ENCODE measurements around the gene PIGX.

Gene PIGX

GRCh38 chr3:196771067-196771466, 58.9 kb downstream of the PIGX start:
- DNase-seq (ENCODE audit: extremely low spot score), result no peak
- no peak for TF ChIP-seq CTCF (IDR thresholded peaks at IDR 0.05; ENCODE audit: control extremely low read depth, extremely low read depth, low read depth, missing control alignments)
- POLR2A ChIA-PET, result no interaction called here
- CTCF ChIA-PET, result interaction anchor here (1.6 kb wide), 1 partner anchor 29 kb away, joined by 3 read pairs; no protein-coding TSS in a partner anchor

- TF ChIP-seq CTCF (IDR thresholded peaks at IDR 0.05; ENCODE audit: control extremely low read depth, extremely low read depth, low read depth, missing control alignments), result no peak
- POLR2A ChIA-PET, result no interaction called here
- peak; percentile 29 for DNase-seq (ENCODE audit: extremely low spot score)
- CTCF ChIA-PET, result interaction anchor here (1.6 kb wide), 1 partner anchor 28 kb away, joined by 3 read pairs; no protein-coding TSS in a partner anchor
Measured at GRCh38 chr3:196772102-196772501, 59.9 kb downstream of the PIGX start.

GRCh38 chr3:196772897-196773296, 60.7 kb downstream of the PIGX start:
- no peak for TF ChIP-seq CTCF (IDR thresholded peaks at IDR 0.05; ENCODE audit: control extremely low read depth, extremely low read depth, low read depth, missing control alignments)
- ChIA-PET CTCF (no interaction called here), POLR2A (no interaction called here)
- no peak for DNase-seq (ENCODE audit: extremely low spot score)

GRCh38 chr3:196774191-196774820, 62.1 kb downstream of the PIGX start:
- POLR2A ChIA-PET, result no interaction called here
- CTCF ChIA-PET, result interaction anchor here (0.8 to 1.0 kb wide), 2 partner anchors 11 to 16 kb away, joined by 3 read pairs; no protein-coding TSS in a partner anchor
- no peak for TF ChIP-seq CTCF (IDR thresholded peaks at IDR 0.05; ENCODE audit: control extremely low read depth, extremely low read depth, low read depth, missing control alignments)
- no peak for DNase-seq (ENCODE audit: extremely low spot score)

GRCh38 chr3:196774848-196775422, 62.8 kb downstream of the PIGX start:
- no peak for TF ChIP-seq CTCF (IDR thresholded peaks at IDR 0.05; ENCODE audit: control extremely low read depth, extremely low read depth, low read depth, missing control alignments)
- POLR2A ChIA-PET, result no interaction called here
- DNase-seq (ENCODE audit: extremely low spot score), result no peak
- CTCF ChIA-PET, result interaction anchor here (0.8 to 1.0 kb wide), 3 partner anchors 12 to 22 kb away, joined by 3 read pairs; no protein-coding TSS in a partner anchor

GRCh38 chr3:196775938-196776337, 63.8 kb downstream of the PIGX start:
- ChIA-PET POLR2A (no interaction called here), CTCF (interaction anchor here (1.0 kb wide), 1 partner anchor 21 kb away, joined by 3 read pairs; no protein-coding TSS in a partner anchor)
- TF ChIP-seq CTCF (IDR thresholded peaks at IDR 0.05; ENCODE audit: control extremely low read depth, extremely low read depth, low read depth, missing control alignments), result no peak
- no peak for DNase-seq (ENCODE audit: extremely low spot score)
